OCI-LY7 (cell line): Measurements from ENCODE around the gene FBXO27. TPM values are rescaled to one million over a fixed set of nuclear protein-coding genes. Genes with fewer than 3 reads are reported as not detected.

Experiments used
- BruUV-seq: library from RNA; stranded (reverse); fragments of 400-500 nt; replicated peaks from 2 replicates; lab custom pipeline; 2021; lab: Mats Ljungman, UMichigan
- CTCF ChIA-PET: fragments of 300-600 bp; sonication (Branson Sonifier 250); formaldehyde crosslinking; loops from one replicate; lab custom pipeline; 2022; ENCODE audit warnings: antibody characterized with exemption; ENCODE audit not compliant: unreplicated experiment; lab: Charles Lee
- POLR2A ChIA-PET: fragments of 300-600 bp; sonication (Branson Sonifier 250); formaldehyde crosslinking; loops from one replicate; lab custom pipeline; 2022; ENCODE audit warnings: antibody characterized with exemption; lab: Charles Lee
- DNase-seq: peaks from one replicate; pipeline ENCODE4 v3.0.0-alpha.2; 2015; ENCODE audit warnings: low spot score
- H2AFZ ChIP-seq: fragments of 200-600 bp; sonication (generic), shearing (Covaris generic); 2 replicates; pipeline ENCODE4 v1.6.1; 2014; ENCODE audit warnings: mild to moderate bottlenecking, antibody characterized with exemption, low read length, moderate library complexity
- H3K27ac ChIP-seq: fragments of 200-600 bp; sonication (generic); 2 replicates; pipeline ENCODE4 v1.5.1; 2014; ENCODE audit warnings: mixed run types, low read depth, mild to moderate bottlenecking, moderate library complexity, low read length, inconsistent platforms; ENCODE audit not compliant: poor library complexity, severe bottlenecking
- H3K36me3 ChIP-seq: fragments of 200-600 bp; sonication (generic); 2 replicates; pipeline ENCODE4 v1.6.1; 2014; ENCODE audit warnings: mild to moderate bottlenecking, antibody characterized with exemption, low read length, moderate library complexity, mixed read lengths; ENCODE audit not compliant: insufficient read depth
- H3K4me1 ChIP-seq: fragments of 200-600 bp; sonication (generic); 2 replicates; pipeline ENCODE4 v1.5.1; 2014; ENCODE audit warnings: mild to moderate bottlenecking, low read length; ENCODE audit not compliant: insufficient read depth, poor library complexity, severe bottlenecking
- H3K4me2 ChIP-seq: fragments of 200-600 bp; sonication (generic); 2 replicates; pipeline ENCODE4 v1.6.1; 2014; ENCODE audit warnings: mild to moderate bottlenecking, low read length
- H3K4me3 ChIP-seq: fragments of 200-600 bp; sonication (generic); 2 replicates; pipeline ENCODE4 v1.5.1; 2014; ENCODE audit warnings: mild to moderate bottlenecking, low read depth, low read length; ENCODE audit not compliant: poor library complexity, severe bottlenecking
- H3K79me2 ChIP-seq: fragments of 200-600 bp; sonication (generic); 2 replicates; pipeline ENCODE4 v1.6.1; 2016; ENCODE audit warnings: low read depth, mild to moderate bottlenecking, low read length, moderate library complexity, mixed read lengths; ENCODE audit not compliant: insufficient read depth
- H3K9me2 ChIP-seq: fragments of 200-600 bp; sonication (generic); 2 replicates; pipeline ENCODE4 v1.6.1; 2016; ENCODE audit warnings: mild to moderate bottlenecking, low read length, mixed read lengths; ENCODE audit not compliant: insufficient read depth
- H3K9me3 ChIP-seq: fragments of 200-600 bp; sonication (generic); 2 replicates; pipeline ENCODE4 v1.6.1; 2014; ENCODE audit warnings: mild to moderate bottlenecking, mixed run types, low read length, mixed read lengths
- H4K20me1 ChIP-seq: fragments of 200-600 bp; sonication (generic); 2 replicates; pipeline ENCODE4 v1.6.1; 2014; ENCODE audit warnings: mild to moderate bottlenecking, antibody characterized with exemption, low read length, moderate library complexity, mixed read lengths; ENCODE audit not compliant: insufficient read depth
- CTCF ChIP-seq: fragments of 200-600 bp; sonication (generic); conservative IDR thresholded peaks from 2 replicates; pipeline ENCODE4 v1.5.1; 2014; ENCODE audit warnings: mild to moderate bottlenecking, antibody characterized with exemption, low read length, moderate library complexity, mixed read lengths
- EZH2phosphoT487 ChIP-seq: fragments of 200-600 bp; sonication (generic); IDR thresholded peaks from 2 replicates; pipeline ENCODE4 v1.6.1; 2018; ENCODE audit warnings: low read depth, borderline replicate concordance, mild to moderate bottlenecking, mixed run types, antibody characterized with exemption, low read length, moderate library complexity, mixed read lengths
- intact Hi-C: fragments of 100-400 bp; cut with micrococcal nuclease; formaldehyde crosslinking; loops from one replicate; pipeline ENCODE4 v1.10.0; 2022; ENCODE audit not compliant: unreplicated experiment
- total RNA-seq, 2 experiments: library from RNA; depleted of rRNA in 1 of 2; stranded (reverse); fragments of >200 nt in 1 of 2; shearing (Covaris generic) in 1 of 2; gene quantifications; 2 replicates each; pipeline ENCODE4 v1.2.3, GENCODE V29; 2014 to 2022

FBXO27 gene
- total RNA-seq, 2 experiments from 2014 or later: 1.0 to 10.5 TPM

DNA sequence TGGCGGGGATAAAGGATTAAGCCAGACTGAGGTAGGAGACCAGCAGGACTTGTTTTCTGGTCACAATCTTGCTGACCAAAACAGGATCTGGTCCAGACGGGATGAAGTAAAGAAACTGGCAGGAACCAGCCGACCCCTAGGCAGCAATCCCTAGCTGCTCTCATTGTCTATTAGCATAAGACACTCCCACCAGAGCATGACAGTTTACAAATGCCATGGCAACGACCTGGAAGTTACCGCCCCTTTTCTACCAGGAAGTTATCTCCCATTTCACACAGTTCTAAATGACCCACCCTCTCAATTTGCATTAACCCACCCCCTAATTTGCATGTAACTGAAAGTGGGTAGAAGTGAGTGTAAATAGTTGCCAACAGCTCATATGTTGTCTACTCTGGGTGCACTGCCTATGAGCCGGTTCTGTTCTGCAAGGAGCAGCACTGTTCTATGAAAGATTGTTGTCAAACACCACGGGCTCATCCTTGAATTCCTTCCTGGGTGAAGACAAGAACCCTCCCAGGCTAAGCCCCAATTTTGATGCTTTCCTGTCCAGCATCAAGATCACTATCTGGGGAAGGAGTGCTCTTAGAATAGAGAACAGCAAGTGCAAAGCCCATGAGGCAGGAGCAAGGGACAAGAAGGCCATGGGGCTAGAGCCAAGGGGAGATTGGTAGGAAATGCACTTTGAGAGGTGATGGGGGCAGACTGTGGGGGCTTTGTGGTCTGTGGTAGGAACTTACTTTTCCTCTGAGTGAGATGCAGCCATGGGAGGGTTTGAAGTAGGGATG, 13.9 kb upstream of the FBXO27 start:
- ChIA-PET POLR2A (interaction anchor here (0.6 to 0.7 kb wide), 4 partner anchors 8 to 109 kb away, joined by 3 to 4 read pairs (median 4); no protein-coding TSS in a partner anchor), CTCF (no interaction called here)
- Histone ChIP-seq H3K79me2 (no peaks in the 10 kb centered on the region), H2AFZ (0 out of 2 replicates have a peak overlapping the region, but pooled peaks have one; percentile 31), H3K4me2 (no peak overlapping the region), H3K27ac (no peak overlapping the region), H3K9me2 (no peaks in the 10 kb centered on the region), H4K20me1 (no peaks in the 10 kb centered on the region), H3K4me3 (no peak overlapping the region), H3K4me1 (no peaks in the 10 kb centered on the region), H3K36me3 (no peaks in the 10 kb centered on the region), H3K9me3 (0 out of 2 replicates have a peak, but pooled peaks cover 5% of the 10 kb centered on the region)
- intact Hi-C loops: no loop called here
- no peak for TF ChIP-seq CTCF
- no peak for TF ChIP-seq EZH2phosphoT487
- BruUV-seq: no TSS peak
- DNase-seq: peak; percentile 19

DNA sequence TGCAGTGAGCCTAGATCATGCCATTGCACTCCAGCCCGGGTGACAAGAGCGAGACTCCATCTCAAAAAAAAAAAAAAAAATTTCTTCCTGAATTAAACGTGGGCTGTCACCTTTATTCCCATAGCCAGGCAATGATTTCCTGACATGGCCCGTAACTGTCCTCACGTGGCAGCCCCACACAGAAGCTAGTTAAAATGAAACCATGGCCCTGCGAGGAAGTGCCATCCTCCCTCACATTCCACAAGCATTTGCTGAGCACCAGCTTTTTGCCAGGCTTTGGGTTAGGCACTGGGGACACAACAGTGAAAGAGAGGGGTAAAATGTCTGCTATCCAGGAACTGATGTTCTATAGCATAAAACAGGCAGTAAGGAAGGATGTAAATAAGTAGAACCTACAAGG, 13.2 kb upstream of the FBXO27 start:
- 0 out of 2 replicates have a peak, but pooled peaks cover 5% of the 10 kb centered on the region for H3K9me3 ChIP-seq
- ChIA-PET CTCF (no interaction called here), POLR2A (interaction anchor here (0.7 kb wide), 2 partner anchors 9 to 12 kb away, joined by 4 read pairs; no protein-coding TSS in a partner anchor)
- TF ChIP-seq CTCF (no peak), EZH2phosphoT487 (no peak)
- intact Hi-C loops: no loop called here
- H3K27ac ChIP-seq: no peak overlapping the region
- H3K4me3 ChIP-seq: no peak overlapping the region
- H4K20me1 ChIP-seq: no peaks in the 10 kb centered on the region
- no peaks in the 10 kb centered on the region for H3K36me3 ChIP-seq
- no peaks in the 10 kb centered on the region for H3K4me1 ChIP-seq
- H3K4me2 ChIP-seq: no peak overlapping the region
- H3K9me2 ChIP-seq: no peaks in the 10 kb centered on the region
- no peak overlapping the region for H2AFZ ChIP-seq
- no peaks in the 10 kb centered on the region for H3K79me2 ChIP-seq
- BruUV-seq: no TSS peak
- DNase-seq: no peak

- ChIA-PET POLR2A (interaction anchor here (0.6 kb wide), 2 partner anchors 50 to 382 kb away, joined by 3 read pairs; no protein-coding TSS in a partner anchor), CTCF (no interaction called here)
- Histone ChIP-seq H4K20me1 (no peaks in the 10 kb centered on the region), H3K4me3 (no peak overlapping the region), H3K4me2 (no peak overlapping the region), H3K9me2 (no peaks in the 10 kb centered on the region), H3K4me1 (no peaks in the 10 kb centered on the region), H3K79me2 (no peaks in the 10 kb centered on the region), H3K36me3 (no peaks in the 10 kb centered on the region), H3K27ac (no peak overlapping the region), H3K9me3 (no peaks in the 10 kb centered on the region), H2AFZ (no peak overlapping the region)
- BruUV-seq: no TSS peak
- TF ChIP-seq CTCF (no peak), EZH2phosphoT487 (no peak)
- DNase-seq: no peak
- intact Hi-C loops: loop anchor here (10.0 kb wide), 1 partner anchor 73 kb away; no protein-coding TSS in a partner anchor
Observed at GRCh38 chr19:39038098-39038497, 5.7 kb upstream of the FBXO27 start.
